Suprapubic skin (tissue), 3 donors: ENCODE results near the gene ELANE.

Experiments used
- CTCF ChIP-seq, 2 donors: fragments of 200-600 bp in 1 of 2; fragments of 450-650 bp in 1 of 2; sonication (generic) in 1 of 2; IDR thresholded peaks; one replicate each; pipeline ENCODE4 v1.5.1; 2016 to 2019; ENCODE audit warnings: antibody characterized with exemption in 2 of 2, mild to moderate bottlenecking in 1 of 2, moderate library complexity in 1 of 2
- POLR2AphosphoS5 ChIP-seq, 3 donors: sonication (generic); formaldehyde crosslinking; IDR thresholded peaks; one replicate each; pipeline ENCODE4 v1.6.1; 2017; ENCODE audit warnings: antibody characterized with exemption in 3 of 3

- TF ChIP-seq CTCF (IDR thresholded peaks at IDR 0.05) (no peak), POLR2AphosphoS5 (IDR thresholded peaks at IDR 0.05) (no peak)
These were observed 46.6 kb downstream of the ELANE start for GRCh38 chr19:898663-899062.
